H1 (cell line): ENCODE data around the gene HMCN1. TPM values are rescaled to one million over a fixed set of nuclear protein-coding genes. Genes with fewer than 3 reads are reported as not detected.

ENCODE experiments used
- CTCF ChIA-PET: fragments of 300-600 bp; sonication (Branson Sonifier 250); formaldehyde crosslinking; loops from one replicate; lab custom pipeline; 2021; ENCODE audit not compliant: partially characterized antibody; lab: Charles Lee
- POLR2A ChIA-PET: fragments of 300-600 bp; sonication (Branson Sonifier 250); formaldehyde crosslinking; loops from one replicate; lab custom pipeline; 2021; ENCODE audit warnings: inconsistent platforms; ENCODE audit not compliant: partially characterized antibody; lab: Charles Lee
- DNase-seq, 2 experiments: peaks; one replicate each; pipeline versions ENCODE4 v3.0.0 to v3.0.0-alpha.2; 2010 to 2022; ENCODE audit warnings: low spot score in 2 of 2, low read depth in 1 of 2, mixed read lengths in 1 of 2
- FAIRE-seq: peaks from 2 replicates; lab custom pipeline; 2011; peaks lifted over from hg19 to GRCh38; lab: Jason Lieb, UNC
- H2AFZ ChIP-seq: 2 replicates; pipeline ENCODE4 v1.8.1; 2012; ENCODE audit warnings: low read length, inconsistent platforms
- H2AK5ac ChIP-seq: 2 replicates; pipeline ENCODE4 v1.6.1; 2013; ENCODE audit warnings: low read depth, low read length
- H2BK120ac ChIP-seq: replicated peaks from 2 replicates; pipeline ENCODE3; 2013; ENCODE audit warnings: low read depth, low read length, inconsistent platforms
- H2BK12ac ChIP-seq: 2 replicates; pipeline ENCODE4 v1.6.1; 2013; ENCODE audit warnings: low read depth, low read length
- H2BK15ac ChIP-seq: 2 replicates; pipeline ENCODE4 v1.6.1; 2013; ENCODE audit warnings: low read length
- H2BK20ac ChIP-seq: 2 replicates; pipeline ENCODE4 v1.6.1; 2013; ENCODE audit warnings: low read length
- H2BK5ac ChIP-seq: 2 replicates; pipeline ENCODE4 v1.6.1; 2013; ENCODE audit warnings: low read depth, low read length
- H3K14ac ChIP-seq: 2 replicates; pipeline ENCODE4 v1.6.1; 2013; ENCODE audit warnings: inconsistent platforms; ENCODE audit not compliant: insufficient read length
- H3K18ac ChIP-seq: 2 replicates; pipeline ENCODE4 v1.6.1; 2013; ENCODE audit warnings: low read length; ENCODE audit errors: extremely low read depth
- H3K23ac ChIP-seq: 2 replicates; pipeline ENCODE4 v1.6.1; 2013; ENCODE audit warnings: inconsistent platforms; ENCODE audit not compliant: insufficient read length
- H3K23me2 ChIP-seq: 2 replicates; pipeline ENCODE4 v1.6.1; 2013; ENCODE audit warnings: low read depth, low read length
- H3K27ac ChIP-seq: 2 replicates; pipeline ENCODE4 v1.6.1; 2011; ENCODE audit warnings: low read depth, low read length, inconsistent platforms
- H3K27me3 ChIP-seq, 4 experiments: replicated peaks in 1 of 4; 1 replicate in 1 of 4; 2 replicates in 3 of 4; pipeline versions ENCODE4 v1.6.1 to v1.8.1; 2011 to 2013; ENCODE audit warnings: low read length in 3 of 4, mild to moderate bottlenecking in 3 of 4, inconsistent platforms in 2 of 4, mixed read lengths in 2 of 4, moderate library complexity in 1 of 4; ENCODE audit not compliant: control insufficient read depth in 3 of 4, insufficient read depth in 3 of 4; ENCODE audit errors: extremely low read depth in 1 of 4
- H3K36me3 ChIP-seq, 4 experiments: 2 replicates each; pipeline versions ENCODE4 v1.6.1 to v1.8.1; 2011 to 2013; ENCODE audit warnings: mild to moderate bottlenecking in 4 of 4, low read length in 3 of 4, moderate library complexity in 2 of 4, control low read depth in 1 of 4, inconsistent platforms in 1 of 4; ENCODE audit not compliant: insufficient read depth in 4 of 4, control insufficient read depth in 2 of 4
- H3K4ac ChIP-seq: replicated peaks from 2 replicates; pipeline ENCODE3; 2013; ENCODE audit warnings: low read length, low read depth, mixed read lengths, inconsistent platforms; ENCODE audit not compliant: insufficient read length
- H3K4me1 ChIP-seq, 4 experiments: replicated peaks in 1 of 4; 1 replicate in 1 of 4; 2 replicates in 3 of 4; pipeline versions ENCODE4 v1.6.1 to v1.8.1; 2011 to 2013; ENCODE audit warnings: low read length in 3 of 4, inconsistent platforms in 2 of 4, mixed read lengths in 1 of 4; ENCODE audit not compliant: insufficient read depth in 4 of 4, control insufficient read depth in 3 of 4
- H3K4me2 ChIP-seq, 2 experiments: 2 replicates each; pipeline versions ENCODE4 v1.6.1 to v1.8.1; 2011 to 2013; ENCODE audit warnings: low read depth in 2 of 2, low read length in 2 of 2, control low read depth in 1 of 2, inconsistent platforms in 1 of 2, mild to moderate bottlenecking in 1 of 2; ENCODE audit not compliant: insufficient read depth in 1 of 2
- H3K4me3 ChIP-seq, 4 experiments: fragments of 200-600, 300-600 bp in 1 of 4; sonication (generic), shearing (Covaris generic), sonication (Bioruptor Twin) in 1 of 4; 2 replicates each; pipeline versions ENCODE4 v1.5.1 to v1.8.1; 2011 to 2016; ENCODE audit warnings: low read length in 4 of 4, low read depth in 3 of 4, control low read depth in 2 of 4, inconsistent platforms in 2 of 4, mild to moderate bottlenecking in 2 of 4, mixed read lengths in 1 of 4, moderate library complexity in 1 of 4; ENCODE audit not compliant: insufficient read depth in 2 of 4; ENCODE audit errors: extremely low read depth in 1 of 4
- H3K56ac ChIP-seq: replicated peaks from 2 replicates; pipeline ENCODE3; 2013; ENCODE audit warnings: low read depth, mild to moderate bottlenecking, mixed read lengths, low read length, inconsistent platforms; ENCODE audit not compliant: insufficient read length
- H3K79me1 ChIP-seq: 2 replicates; pipeline ENCODE4 v1.6.1; 2013; ENCODE audit warnings: low read depth, low read length, control low read depth
- H3K79me2 ChIP-seq, 2 experiments: 2 replicates each; pipeline versions ENCODE4 v1.6.1 to v1.8.1; 2012 to 2013; ENCODE audit warnings: low read length in 2 of 2, mild to moderate bottlenecking in 2 of 2, inconsistent platforms in 1 of 2; ENCODE audit not compliant: insufficient read depth in 2 of 2, control insufficient read depth in 1 of 2
- H3K9ac ChIP-seq, 4 experiments: replicated peaks in 1 of 4; 1 replicate in 1 of 4; 2 replicates in 3 of 4; pipeline versions ENCODE4 v1.6.1 to v1.8.1; 2011 to 2013; ENCODE audit warnings: low read depth in 3 of 4, low read length in 3 of 4, control low read depth in 2 of 4, mild to moderate bottlenecking in 2 of 4, moderate library complexity in 2 of 4, inconsistent platforms in 1 of 4; ENCODE audit errors: extremely low read depth in 1 of 4
- H3K9me3 ChIP-seq, 2 experiments: 2 replicates each; pipeline versions ENCODE4 v1.6.1 to v1.8.1; 2012 to 2013; ENCODE audit warnings: mild to moderate bottlenecking in 2 of 2, moderate library complexity in 2 of 2, control low read depth in 1 of 2, inconsistent platforms in 1 of 2, low read depth in 1 of 2, low read length in 1 of 2, mixed read lengths in 1 of 2; ENCODE audit not compliant: insufficient read depth in 2 of 2
- H4K20me1 ChIP-seq, 2 experiments: replicated peaks in 1 of 2; 2 replicates each; pipeline versions ENCODE3 to v1.8.1; 2011 to 2013; ENCODE audit warnings: inconsistent platforms in 2 of 2, low read length in 2 of 2, mild to moderate bottlenecking in 1 of 2; ENCODE audit not compliant: insufficient read depth in 2 of 2, control insufficient read depth in 1 of 2
- H4K5ac ChIP-seq: 2 replicates; pipeline ENCODE4 v1.6.1; 2013; ENCODE audit warnings: low read length, low read depth, mixed read lengths, inconsistent platforms; ENCODE audit not compliant: insufficient read length
- H4K8ac ChIP-seq: 2 replicates; pipeline ENCODE4 v1.8.0; 2013; ENCODE audit warnings: mild to moderate bottlenecking, moderate library complexity, low read length, inconsistent platforms; ENCODE audit not compliant: insufficient read depth; ENCODE audit errors: extremely low read depth
- H4K91ac ChIP-seq: replicated peaks from 2 replicates; pipeline ENCODE3; 2013; ENCODE audit warnings: low read length, mixed read lengths, inconsistent platforms; ENCODE audit not compliant: insufficient read length
- CBX8 ChIP-seq: fragments of 300-800, 300-1000 bp; sonication (generic); IDR thresholded peaks from 2 replicates; pipeline ENCODE4 v1.7.1; 2016; ENCODE audit warnings: low read depth, low read length, borderline replicate concordance
- CTBP2 ChIP-seq: IDR thresholded peaks from 2 replicates; pipeline ENCODE4 v1.7.0; 2011; ENCODE audit warnings: borderline replicate concordance, mild to moderate bottlenecking, moderate library complexity, mixed read lengths, low read length; ENCODE audit not compliant: insufficient read depth, insufficient read length
- EZH2 ChIP-seq: fragments of 200-600 bp; sonication (generic); IDR thresholded peaks from 2 replicates; pipeline ENCODE4 v1.7.1; 2012; ENCODE audit warnings: low read depth, mild to moderate bottlenecking, moderate library complexity, low read length, inconsistent platforms; ENCODE audit not compliant: severe bottlenecking
- GABPA ChIP-seq: IDR thresholded peaks from 2 replicates; pipeline ENCODE4 v1.6.1; 2011; ENCODE audit warnings: mild to moderate bottlenecking, low read length, moderate library complexity, borderline replicate concordance; ENCODE audit not compliant: insufficient read depth
- POU5F1 ChIP-seq: IDR thresholded peaks from 2 replicates; pipeline ENCODE4 v1.6.1; 2011; ENCODE audit warnings: low read depth, mild to moderate bottlenecking, low read length, moderate library complexity
- RAD21 ChIP-seq, 2 experiments: IDR thresholded peaks in 1 of 2; conservative IDR thresholded peaks in 1 of 2; 2 replicates each; pipeline ENCODE4 v1.6.1; 2011; ENCODE audit warnings: low read depth in 2 of 2, low read length in 2 of 2, improper control_type of control experiment in 1 of 2, inconsistent platforms in 1 of 2, mild to moderate bottlenecking in 1 of 2, moderate library complexity in 1 of 2
- RBBP5 ChIP-seq: IDR thresholded peaks from 2 replicates; pipeline ENCODE4 v1.7.1; 2012; ENCODE audit warnings: low read depth, mild to moderate bottlenecking, inconsistent platforms, low read length, moderate library complexity, borderline replicate concordance
- SRF ChIP-seq: IDR thresholded peaks from 2 replicates; pipeline ENCODE4 v1.6.1; 2011; ENCODE audit warnings: mild to moderate bottlenecking, low read depth, low read length, moderate library complexity
- TEAD4 ChIP-seq: IDR thresholded peaks from 2 replicates; pipeline ENCODE4 v1.6.1; 2012; ENCODE audit warnings: low read depth, low read length, inconsistent platforms, mixed read lengths
- ZNF274 ChIP-seq: IDR thresholded peaks from 2 replicates; pipeline ENCODE4 v1.7.0; 2012; ENCODE audit warnings: low read length, borderline replicate concordance; ENCODE audit errors: extremely low read depth
- whole genome bisulfite sequencing, 2 experiments: shearing (Covaris generic) in 1 of 2; methylation state at CpG; one replicate each; pipeline versions ENCODE4 v1.1.6 to v1.1.7; 2013 to 2015; ENCODE audit warnings: low lambda C conversion rate in 2 of 2, mixed read lengths in 2 of 2, inconsistent platforms in 1 of 2, low coverage in 1 of 2, missing lambda C conversion rate in 1 of 2; ENCODE audit not compliant: insufficient replicate concordance in 2 of 2, insufficient coverage in 1 of 2, insufficient read length in 1 of 2; ENCODE audit errors: extremely low coverage in 1 of 2, missing lambda C conversion rate in 1 of 2; 5-methylcytosine and 5-hydroxymethylcytosine counted together
- polyA plus RNA-seq, 7 experiments: library from polyadenylated mRNA; depleted of rRNA in 3 of 7; stranded (reverse) in 5 of 7; unstranded in 2 of 7; fragments of >200 nt in 5 of 7; fragments of 200-250 nt in 2 of 7; gene quantifications; 1 replicate in 5 of 7; 2 replicates in 1 of 7; 4 replicates in 1 of 7; pipeline versions ENCODE4 v1.2.1 to v1.2.3, GENCODE V29; 2011 to 2013; ENCODE audit warnings: missing spikeins in 2 of 7, mixed read lengths in 2 of 7
- total RNA-seq: library from RNA; stranded (reverse); fragmentation: NEBNext Ultra II Directional; extraction: Animal tissue kit (Norgen Biotek cat#: 25700); gene quantifications from 2 replicates; pipeline ENCODE4 v1.2.1, GENCODE V29; 2021

Gene HMCN1
- total and polyA plus RNA-seq, 2 of the 8 experiments (the other 6 are each of a cell fraction or from before 2014, with no cell fraction given): 13.8 to 14.6 TPM

- H3K56ac ChIP-seq: no peak overlapping the region
- H3K23ac ChIP-seq: no peak overlapping the region
- H3K4me3 ChIP-seq: no peak overlapping the region
- no peak overlapping the region for H3K4ac ChIP-seq
- DNase-seq (no peak), FAIRE-seq (no peak)
- H3K36me3 ChIP-seq: no peaks in the 10 kb centered on the region
- no peaks in the 10 kb centered on the region for H3K79me2 ChIP-seq
- no peak overlapping the region for H3K27ac ChIP-seq
- no peak overlapping the region for H3K18ac ChIP-seq
- no peak overlapping the region for H2AK5ac ChIP-seq
- H2BK5ac ChIP-seq: no peak overlapping the region
- H4K91ac ChIP-seq: no peak overlapping the region
- WGBS, 2 experiments: 93% methylated on average over 2 of the region's 2 CpGs; no CpG with 5 or more reads in 1 of the 2 experiments
- POLR2A ChIA-PET: no interaction called here
- CTCF ChIA-PET: interaction anchor here (1.0 to 1.3 kb wide), 2 partner anchors 21 to 32 kb away, joined by 3 to 5 read pairs; no protein-coding TSS in a partner anchor
- no peak overlapping the region for H2BK15ac ChIP-seq
- H3K14ac ChIP-seq: no peak overlapping the region
- H2BK120ac ChIP-seq: no peak overlapping the region
- no peak overlapping the region for H4K8ac ChIP-seq
- H4K5ac ChIP-seq: no peak overlapping the region
- peaks cover 0 to 7% (median 3%) of the 10 kb centered on the region in 4 experiments; a peak in 4 of 7 replicates for H3K27me3 ChIP-seq
- H2BK12ac ChIP-seq: no peak overlapping the region
- H3K4me2 ChIP-seq: no peak overlapping the region
- H3K79me1 ChIP-seq: no peaks in the 10 kb centered on the region
- no peak overlapping the region for H2AFZ ChIP-seq
- H3K9me3 ChIP-seq: peaks cover 2% of the 10 kb centered on the region in 2 experiments; a peak in 1 of 4 replicates
- H3K23me2 ChIP-seq: peaks cover 2% of the 10 kb centered on the region; the same call in 1 of the 2 replicates
- H4K20me1 ChIP-seq: no peaks in the 10 kb centered on the region
- no peak overlapping the region for H2BK20ac ChIP-seq
- no peak overlapping the region for H3K9ac ChIP-seq
- H3K4me1 ChIP-seq: peaks cover 0 to 7% (median 3%) of the 10 kb centered on the region in 4 experiments; a peak in 4 of 7 replicates
- TF ChIP-seq CTBP2 (no peak), ZNF274 (no peak), EZH2 (no peak), GABPA (no peak), POU5F1 (no peak), CBX8 (no peak), RAD21 (IDR thresholded peaks at IDR 0.05 in 1 of 2, conservative IDR thresholded peaks at IDR 0.05 in 1 of 2; ENCODE audit: low read depth in 2 of 2, low read length in 2 of 2) (no peak), SRF (no peak), RBBP5 (no peak), TEAD4 (no peak)
Observed at GRCh38 chr1:185701650-185702049, 32.5 kb upstream of the HMCN1 start.
